ENCODE data around the gene AP1M1.

Gene AP1M1

GRCh38 chr19:16232127-16232526, 34.4 kb downstream of the AP1M1 start:
- DNase-seq (ENCODE audit: low read depth, low spot score) = no peak

- no peak for DNase-seq (ENCODE audit: low read depth, low spot score)
Measured at GRCh38 chr19:16232568-16232967, 34.9 kb downstream of the AP1M1 start.

GRCh38 chr19:16233081-16233776, 35.5 kb downstream of the AP1M1 start:
- DNase-seq (ENCODE audit: low read depth, low spot score) = no peak

- DNase-seq (ENCODE audit: low read depth, low spot score) = no peak
Measured at GRCh38 chr19:16233836-16234551, 36.3 kb downstream of the AP1M1 start.

DNA sequence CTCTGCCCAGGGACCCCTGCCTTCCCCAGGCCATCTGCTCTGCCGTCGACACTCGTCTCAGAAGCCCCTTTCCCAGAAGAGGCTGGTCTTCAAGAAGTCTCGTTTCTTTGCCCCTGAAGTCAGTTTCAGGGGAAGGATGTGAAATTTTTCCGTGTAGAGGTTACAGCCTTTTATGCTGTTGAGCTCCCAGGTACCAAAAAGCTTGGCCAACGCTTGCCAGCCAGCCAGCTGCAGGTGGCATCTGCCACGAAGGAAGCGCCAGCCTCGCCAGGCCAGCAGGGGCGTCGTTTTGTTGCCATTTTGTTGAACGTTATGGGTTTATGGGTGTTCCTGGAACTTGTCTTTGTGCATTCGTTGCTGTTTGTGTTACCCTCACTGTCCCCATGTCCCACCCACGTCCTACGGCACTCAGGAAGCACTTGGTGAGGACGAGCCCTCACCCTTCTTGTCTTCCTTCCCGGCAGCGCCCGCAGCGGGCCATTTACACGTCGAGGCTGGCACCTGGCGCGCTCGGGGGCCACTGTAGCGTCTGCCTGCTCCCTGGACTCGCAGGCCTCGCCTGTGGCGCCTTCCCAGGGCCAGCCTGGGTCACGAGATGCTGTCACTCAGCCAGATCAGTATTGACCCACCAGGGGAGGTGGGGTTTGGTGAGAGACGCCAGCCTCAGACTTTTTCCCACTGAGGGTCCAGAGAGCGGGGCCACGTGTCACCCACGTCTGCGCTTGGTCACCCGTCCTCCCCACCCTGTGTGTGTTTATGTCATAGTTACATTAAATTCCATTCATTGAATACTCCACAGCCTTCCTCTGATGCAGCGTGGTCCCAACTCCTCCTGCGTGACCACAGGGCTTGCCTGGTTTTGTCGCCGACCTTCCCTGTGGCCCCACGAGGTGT, 37.1 kb downstream of the AP1M1 start:
- no peak for DNase-seq (ENCODE audit: low read depth, low spot score)

GRCh38 chr19:16235811-16236652, 38.3 kb downstream of the AP1M1 start:
- DNase-seq (ENCODE audit: low read depth, low spot score) = no peak

DNA sequence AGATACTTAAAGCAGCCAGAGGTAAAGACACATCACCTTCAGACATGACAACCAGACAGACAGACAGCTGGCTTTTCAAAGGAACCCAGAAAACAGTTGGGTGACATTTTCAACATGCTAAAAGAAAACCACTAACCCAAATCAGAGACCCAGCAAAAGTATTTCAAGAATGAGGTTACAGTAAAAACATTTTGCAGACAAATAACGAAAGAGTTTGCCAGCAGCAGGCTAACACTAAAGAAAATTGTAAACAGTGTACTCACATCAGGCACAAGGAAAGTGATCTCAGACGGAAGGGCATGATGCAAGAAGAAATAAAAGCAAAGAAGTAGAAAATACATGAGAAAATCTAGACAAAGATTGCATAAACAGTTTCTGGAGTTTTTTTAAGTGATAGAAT, 46.4 kb downstream of the AP1M1 start:
- DNase-seq (ENCODE audit: low read depth, low spot score) = peak; percentile 32

DNA sequence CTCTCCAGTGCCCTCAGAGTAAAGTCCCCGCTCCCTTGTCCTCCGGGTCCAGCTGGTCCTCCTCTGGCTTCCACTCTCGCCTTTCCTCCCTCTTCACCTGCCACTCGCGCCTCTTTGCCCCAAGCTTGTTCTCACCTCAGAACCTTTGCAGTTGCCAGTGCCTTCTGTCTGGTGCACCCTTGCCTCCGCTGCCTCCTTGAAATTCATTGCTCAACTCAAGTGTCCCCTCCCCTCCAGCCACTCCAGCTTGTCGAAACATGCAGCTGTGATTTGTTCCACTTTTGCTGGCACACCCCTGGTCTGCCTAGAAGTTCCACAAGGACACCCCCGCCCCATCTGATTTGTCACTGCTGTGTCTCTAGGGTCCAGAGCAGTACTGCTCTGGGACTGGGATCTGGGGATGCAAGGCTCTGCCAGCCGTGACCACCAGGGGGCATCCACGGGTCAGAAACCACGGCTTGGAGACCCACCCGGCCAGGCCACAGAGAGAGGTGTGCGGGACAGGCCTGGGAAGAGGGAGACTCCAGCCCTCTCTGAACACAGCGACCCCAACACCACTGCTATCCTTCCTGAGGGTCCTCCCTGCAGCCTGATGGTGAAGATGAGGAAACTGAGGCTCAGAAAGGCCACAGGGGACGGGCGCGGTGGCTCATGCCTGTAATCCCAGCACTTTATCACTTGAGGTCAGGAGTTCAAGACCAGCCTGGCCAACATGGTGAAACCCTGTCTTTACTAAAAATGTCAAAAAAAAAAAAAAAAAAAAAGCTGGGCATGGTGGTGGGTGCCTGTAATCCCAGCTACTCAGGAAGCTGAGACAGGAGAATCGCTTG, 49.9 kb downstream of the AP1M1 start:
- peak; percentile 90 for DNase-seq (ENCODE audit: low read depth, low spot score)

- no peak for DNase-seq (ENCODE audit: low read depth, low spot score)
Measured at GRCh38 chr19:16248380-16249023, 50.8 kb downstream of the AP1M1 start.

DNA sequence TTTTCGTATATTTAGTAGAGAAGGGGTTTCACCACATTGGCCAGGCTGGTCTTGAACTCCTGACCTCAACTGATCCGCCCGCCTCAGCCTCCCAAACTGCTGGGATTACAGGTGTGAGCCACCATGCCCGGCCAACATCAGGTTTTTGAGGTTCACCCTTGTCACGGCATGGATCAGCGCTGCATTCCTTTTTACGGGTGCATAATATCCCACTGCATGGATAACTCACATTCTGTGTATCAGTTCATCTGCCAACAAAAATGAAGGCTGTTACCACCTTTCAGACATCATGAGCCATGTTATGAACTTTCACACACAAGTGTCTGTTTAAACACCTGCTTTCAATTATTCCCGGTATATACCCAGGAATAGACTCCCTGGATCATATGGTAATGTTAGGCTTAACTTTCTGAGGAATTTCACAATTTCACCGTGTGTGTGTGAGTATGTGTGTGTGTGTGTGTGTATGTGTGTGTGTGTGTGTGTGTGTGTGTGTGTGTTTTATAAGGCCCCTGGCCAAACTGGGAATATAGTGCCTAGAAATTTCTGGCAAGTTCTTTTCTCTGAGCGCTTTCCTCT, 52.2 kb downstream of the AP1M1 start:
- no peak for DNase-seq (ENCODE audit: low read depth, low spot score)

DNA sequence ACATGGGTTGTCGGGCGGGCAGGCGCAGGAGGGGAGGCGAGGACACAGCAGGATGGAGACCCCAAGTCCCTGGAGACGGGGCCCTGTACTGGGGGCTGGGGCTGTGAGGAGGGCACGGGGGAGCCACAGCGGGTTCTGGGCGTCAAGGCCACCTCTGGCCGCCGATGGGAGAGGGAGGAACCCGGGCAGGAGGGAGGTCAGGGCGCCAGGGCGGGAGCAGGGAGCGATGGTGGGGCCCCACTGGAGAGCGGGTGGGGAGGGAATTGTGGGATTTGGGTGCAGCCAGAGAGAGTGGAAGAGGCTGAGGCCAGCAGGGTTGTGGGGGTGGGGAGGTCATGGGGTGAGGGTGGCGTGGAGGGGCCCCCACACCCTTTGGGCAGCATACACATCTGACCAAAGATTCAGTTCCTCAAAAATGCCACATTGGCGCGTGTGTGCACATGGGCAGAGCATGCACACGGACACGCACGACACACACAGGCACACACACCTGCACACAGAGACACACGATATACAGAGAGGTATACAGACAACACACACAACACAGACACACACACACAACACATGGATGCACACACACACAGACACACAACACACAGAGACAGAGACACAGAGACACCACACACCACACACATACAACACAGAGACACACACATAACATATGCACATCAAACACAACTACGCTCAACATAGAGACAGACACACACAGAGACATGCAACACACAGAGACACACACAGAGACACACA, 54.9 kb downstream of the AP1M1 start:
- no peak for DNase-seq (ENCODE audit: low read depth, low spot score)

DNA sequence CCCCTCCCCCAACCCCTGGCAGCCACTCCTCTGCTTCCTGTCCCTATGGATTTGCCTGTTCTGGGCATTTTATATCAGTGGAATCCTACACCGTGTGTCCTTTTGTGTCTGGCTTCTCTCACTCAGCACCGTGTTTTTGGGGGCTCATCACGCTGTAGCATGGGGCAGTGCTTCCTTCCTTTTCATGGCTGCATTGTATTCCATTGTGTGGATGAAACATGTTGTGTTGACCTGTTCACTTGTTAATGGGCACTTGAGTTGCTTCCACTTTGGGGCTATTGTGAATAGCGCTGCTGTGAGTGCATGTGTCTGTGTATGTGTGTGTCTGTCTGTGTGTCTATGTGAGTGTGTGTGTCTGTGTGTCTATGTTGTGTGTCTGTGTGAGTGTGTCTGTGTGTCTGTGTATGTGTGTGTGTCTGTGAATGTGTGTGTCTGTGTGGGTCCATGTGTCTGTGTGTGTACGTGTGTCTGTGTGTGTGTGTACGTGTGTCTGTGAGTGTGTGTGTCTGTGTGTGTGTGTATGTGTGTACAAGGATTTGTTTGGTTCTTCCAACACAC, 57.2 kb downstream of the AP1M1 start:
- DNase-seq (ENCODE audit: low read depth, low spot score) = no peak

DNA sequence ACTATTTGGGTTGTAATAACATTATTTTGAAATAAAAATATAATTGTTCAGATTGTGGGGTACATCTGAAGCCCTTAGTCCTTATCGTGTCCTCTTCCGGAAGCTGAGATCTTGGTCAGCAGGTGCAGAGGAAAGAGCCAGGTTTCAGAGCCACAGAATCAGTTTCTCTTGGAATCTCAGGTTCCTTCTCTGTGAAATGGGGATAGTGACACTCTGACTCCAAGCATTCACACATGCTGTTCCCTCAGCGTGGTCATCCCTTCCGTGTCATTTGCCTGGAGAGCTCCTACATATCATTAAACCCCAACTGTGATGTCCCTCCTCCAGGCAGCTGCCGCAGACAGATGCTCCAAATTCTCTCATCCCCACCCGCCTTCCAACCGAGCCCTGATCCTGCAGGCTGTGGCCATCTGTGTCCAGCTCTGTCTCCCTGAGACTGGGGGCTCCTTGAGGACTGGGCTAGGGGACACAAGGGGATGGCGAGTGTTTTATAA, 59.8 kb downstream of the AP1M1 start:
- DNase-seq (ENCODE audit: low read depth, low spot score) = no peak

- no peak for DNase-seq (ENCODE audit: low read depth, low spot score)
Measured at GRCh38 chr19:16258440-16258903, 60.8 kb downstream of the AP1M1 start.

DNA sequence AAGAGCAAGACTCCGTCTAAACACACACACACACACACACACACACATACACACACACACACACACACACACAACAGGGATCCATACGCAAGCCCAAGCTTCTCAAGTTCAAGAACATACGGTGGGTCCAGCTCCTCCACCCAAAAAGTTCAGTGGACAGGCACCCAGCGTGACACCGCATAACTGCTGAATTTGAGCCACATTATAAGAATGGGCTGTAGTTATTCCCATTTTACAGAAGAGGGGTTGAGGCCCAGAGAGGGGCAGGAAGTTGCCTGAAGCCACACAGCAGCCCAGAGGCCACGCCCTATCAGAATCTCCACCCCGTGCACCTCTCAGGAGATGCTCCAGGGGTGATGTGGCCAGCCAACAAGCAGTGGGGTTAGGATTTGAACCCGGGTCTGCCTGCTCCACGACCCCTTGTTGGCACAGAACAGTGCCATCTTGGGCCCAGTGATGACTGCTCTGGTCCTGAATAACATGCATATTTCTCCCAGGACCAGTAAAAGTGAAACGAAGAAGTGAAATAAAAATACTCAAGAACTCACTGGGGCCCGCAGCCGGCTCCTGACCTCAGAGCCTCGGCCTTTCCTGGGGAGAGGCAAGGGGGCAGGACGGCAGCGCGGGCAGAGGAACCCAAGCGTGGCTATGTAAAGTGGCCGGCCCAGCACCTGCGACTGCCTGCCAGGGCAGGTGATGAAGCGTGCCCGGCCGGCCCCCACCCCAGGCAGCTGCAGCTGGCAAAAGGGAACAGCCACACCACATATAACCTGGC, 61.9 kb downstream of the AP1M1 start:
- no peak for DNase-seq (ENCODE audit: low read depth, low spot score)

DNA sequence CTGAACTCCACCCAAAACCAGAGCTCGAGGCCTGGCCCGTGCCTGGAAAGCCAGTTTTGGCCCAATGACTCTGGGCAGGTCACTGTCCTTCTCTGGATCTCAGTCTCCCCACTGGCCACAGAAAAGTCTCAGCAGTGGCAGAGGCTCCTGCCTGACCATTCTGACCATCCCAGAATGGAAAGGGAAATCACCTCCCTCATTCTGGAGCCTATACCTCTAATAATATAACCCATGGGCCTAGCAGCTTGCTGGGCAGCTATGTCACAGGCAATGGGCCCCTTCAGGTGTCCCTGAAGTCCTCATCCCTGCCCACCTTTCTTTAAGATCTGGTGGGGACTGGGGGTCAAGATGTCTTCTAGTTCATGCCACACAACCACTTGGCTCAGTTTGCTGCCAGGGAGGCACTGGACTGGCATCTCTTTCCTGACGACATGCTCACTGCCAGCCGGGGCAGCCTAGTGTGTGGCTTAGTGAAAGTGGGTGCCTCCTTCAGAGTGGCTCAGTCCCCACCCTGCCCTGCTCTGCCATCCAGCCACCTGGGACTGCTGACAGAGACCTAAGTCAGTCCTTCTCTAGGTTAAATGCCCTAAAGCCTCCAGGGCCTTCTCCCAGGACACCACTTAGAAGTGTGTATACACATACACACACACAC, 62.6 kb downstream of the AP1M1 start:
- no peak for DNase-seq (ENCODE audit: low read depth, low spot score)

GRCh38 chr19:16260812-16261161, 63.1 kb downstream of the AP1M1 start:
- DNase-seq (ENCODE audit: low read depth, low spot score) = no peak
